Measurements from ENCODE around the gene FAM3C. TPM values are rescaled to one million over a fixed set of nuclear protein-coding genes. Genes with fewer than 3 reads are reported as not detected.
A peak's percentile ranks its signal among the peaks of the same experiment; 100 is the strongest.

FAM3C gene
- total RNA-seq, 1 experiment from 2014 or later: 322 TPM

DNA sequence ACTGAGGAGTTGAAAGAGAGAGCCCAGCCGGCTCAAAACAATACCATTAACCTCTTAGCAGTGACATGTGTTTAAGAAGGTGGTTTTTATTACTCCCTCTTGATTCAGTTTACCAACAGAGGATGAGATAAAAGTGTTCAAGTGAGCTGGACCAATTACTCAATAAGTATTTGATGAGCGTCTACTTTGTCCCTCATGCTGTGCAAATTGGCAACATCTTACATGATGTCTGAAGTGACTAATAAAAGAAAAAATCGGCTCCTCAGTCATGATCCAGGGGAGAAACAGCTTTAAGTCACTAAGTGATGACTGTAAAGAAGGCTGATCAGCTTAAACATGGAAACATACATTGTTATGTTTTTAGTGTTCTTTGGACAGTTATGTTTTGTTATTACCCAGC, 59.5 kb downstream of the FAM3C start:
- Histone ChIP-seq H3K4me2 (ENCODE audit: low read length) (no peak overlapping the region), H3K9ac (ENCODE audit: low read length) (no peak overlapping the region), H3K4me3 (replicated peaks in 1 of 2; ENCODE audit: low read depth in 1 of 2, low read length in 2 of 2) (no peak overlapping the region), H3K9me2 (ENCODE audit: insufficient read depth) (no peaks in the 10 kb centered on the region), H3K27ac (ENCODE audit: low read depth, low read length) (peak overlapping the region; percentile 20; the same call in 1 of the 2 replicates), H4K20me1 (ENCODE audit: insufficient read depth) (no peaks in the 10 kb centered on the region), H3K27me3 (ENCODE audit: insufficient read depth, low read length) (no peaks in the 10 kb centered on the region), H3K9me3 (ENCODE audit: control insufficient read depth in 1 of 2, insufficient read depth in 1 of 2, low read depth in 1 of 2, low read length in 2 of 2) (no peaks in the 10 kb centered on the region), H2AFZ (ENCODE audit: low read depth, low read length, poor library complexity, severe bottlenecking) (no peak overlapping the region), H3K4me1 (ENCODE audit: control insufficient read depth in 1 of 2, insufficient read depth in 2 of 2, low read length in 2 of 2) (peaks cover 12 to 63% of the 10 kb centered on the region in 2 experiments; a peak in 3 of 4 replicates), H3K36me3 (ENCODE audit: control insufficient read depth in 1 of 2, insufficient read depth in 2 of 2, low read length in 2 of 2) (peaks cover 45 to 55% of the 10 kb centered on the region in 2 experiments), H3K79me2 (ENCODE audit: insufficient read depth, low read length) (peaks cover 85% of the 10 kb centered on the region)
- TF ChIP-seq FOSL1 (IDR thresholded peaks at IDR 0.05; ENCODE audit: low read depth): 0 out of 2 replicates have a peak, but pooled peaks have one; percentile 8
- TF ChIP-seq JUND (IDR thresholded peaks at IDR 0.05): no peak
- intact Hi-C loops (cut with micrococcal nuclease): loop anchor here (5.0 to 10.0 kb wide), 2 partner anchors 352 to 384 kb away; partner anchors contain the start of genes CPED1 and ING3
- DNase-seq (ENCODE audit: low read depth, low spot score) (no peak), ATAC-seq (peak; percentile 26; the same call in 1 of the 2 replicates)
- ChIA-PET POLR2A (no interaction called here), CTCF (interaction anchor here (1.0 kb wide), 1 partner anchor 31 kb away, joined by 3 read pairs; no protein-coding TSS in a partner anchor), RAD21 (ENCODE audit: low non-redundant PET in 1 of 2, low total read pairs in 2 of 2, uncharacterized antibody in 2 of 2, unreplicated experiment in 2 of 2) (no interaction called here)
- BruUV-seq (replicated peaks): no TSS peak

DNA sequence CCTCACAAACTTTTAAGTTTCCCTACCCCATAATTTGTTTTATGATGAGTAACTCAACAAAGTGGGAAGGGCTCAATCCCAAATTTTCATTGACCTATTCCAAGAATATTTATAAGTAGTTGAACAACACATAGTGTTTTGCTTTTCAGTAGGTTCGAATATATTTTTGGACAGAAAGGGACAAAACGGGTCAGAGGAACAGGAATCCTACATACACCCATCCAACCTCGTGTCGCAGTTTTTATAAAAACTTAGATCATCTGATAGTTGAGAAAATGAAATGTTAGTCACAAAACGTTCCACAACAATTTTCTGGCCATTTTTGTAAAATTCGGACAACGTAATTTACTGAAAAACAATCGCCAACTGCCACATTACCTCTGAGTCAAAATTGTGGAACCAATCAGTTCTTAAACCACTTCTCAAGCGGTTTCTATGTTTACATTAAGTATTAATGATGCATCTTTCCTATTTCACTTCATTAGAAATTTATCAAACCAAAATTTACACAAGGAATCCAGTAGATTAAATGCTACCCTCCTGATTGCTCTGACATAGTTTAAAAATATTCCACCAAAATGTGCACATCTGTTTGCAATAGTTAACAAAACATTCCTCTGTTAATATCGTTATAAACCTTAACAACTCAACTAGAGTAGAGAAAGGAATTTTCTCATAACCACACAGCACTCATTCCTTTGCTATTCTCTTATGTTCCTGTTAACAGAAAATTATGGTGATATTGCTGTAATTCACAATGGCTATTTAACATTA, 61.0 kb downstream of the FAM3C start:
- Histone ChIP-seq H3K27ac (ENCODE audit: low read depth, low read length) (peak overlapping the region; percentile 8; the same call in 1 of the 2 replicates), H3K9me3 (ENCODE audit: control insufficient read depth in 1 of 2, insufficient read depth in 1 of 2, low read depth in 1 of 2, low read length in 2 of 2) (no peaks in the 10 kb centered on the region), H2AFZ (ENCODE audit: low read depth, low read length, poor library complexity, severe bottlenecking) (no peak overlapping the region), H3K27me3 (ENCODE audit: insufficient read depth, low read length) (no peaks in the 10 kb centered on the region), H4K20me1 (ENCODE audit: insufficient read depth) (no peaks in the 10 kb centered on the region), H3K4me2 (ENCODE audit: low read length) (no peak overlapping the region; the same call in 1 of the 2 replicates), H3K4me3 (replicated peaks in 1 of 2; ENCODE audit: low read depth in 1 of 2, low read length in 2 of 2) (no peak overlapping the region), H3K79me2 (ENCODE audit: insufficient read depth, low read length) (peaks cover 100% of the 10 kb centered on the region), H3K4me1 (ENCODE audit: control insufficient read depth in 1 of 2, insufficient read depth in 2 of 2, low read length in 2 of 2) (peaks cover 20 to 68% of the 10 kb centered on the region in 2 experiments; a peak in 3 of 4 replicates), H3K9ac (ENCODE audit: low read length) (no peak overlapping the region), H3K9me2 (ENCODE audit: insufficient read depth) (no peaks in the 10 kb centered on the region), H3K36me3 (ENCODE audit: control insufficient read depth in 1 of 2, insufficient read depth in 2 of 2, low read length in 2 of 2) (peaks cover 43 to 58% of the 10 kb centered on the region in 2 experiments)
- 0 out of 2 replicates have a peak, but pooled peaks have one; percentile 9 for TF ChIP-seq JUND (IDR thresholded peaks at IDR 0.05)
- TF ChIP-seq, protein P1, sequence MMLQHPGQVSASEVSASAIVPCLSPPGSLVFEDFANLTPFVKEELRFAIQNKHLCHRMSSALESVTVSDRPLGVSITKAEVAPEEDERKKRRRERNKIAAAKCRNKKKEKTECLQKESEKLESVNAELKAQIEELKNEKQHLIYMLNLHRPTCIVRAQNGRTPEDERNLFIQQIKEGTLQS (IDR thresholded peaks at IDR 0.05): no peak
- intact Hi-C loops (cut with micrococcal nuclease): loop anchor here (5.0 to 10.0 kb wide), 3 partner anchors 208 to 383 kb away; partner anchors contain the start of genes CPED1 and ING3
- ATAC-seq (no peak), DNase-seq (ENCODE audit: low read depth, low spot score) (no peak)
- BruUV-seq (replicated peaks): no TSS peak
- ChIA-PET RAD21 (ENCODE audit: low non-redundant PET in 1 of 2, low total read pairs in 2 of 2, uncharacterized antibody in 2 of 2, unreplicated experiment in 2 of 2) (no interaction called here), CTCF (no interaction called here), POLR2A (no interaction called here)
